ENCODE measurements around the gene RIC3.

RIC3 gene

GRCh38 chr11:8186429-8186828 lies 17.6 kb upstream of the RIC3 start:
- H3K4me3 ChIP-seq (ENCODE audit: low read depth, low read length) = no peak overlapping the region
- TF ChIP-seq MAX (IDR thresholded peaks at IDR 0.05; ENCODE audit: low read depth, low read length) = no peak
- no peak for TF ChIP-seq MYC (IDR thresholded peaks at IDR 0.05; ENCODE audit: low read depth, low read length)
- TF ChIP-seq CTCF (IDR thresholded peaks at IDR 0.05; ENCODE audit: low read depth, low read length) = no peak
- TF ChIP-seq POLR2A (IDR thresholded peaks at IDR 0.05; ENCODE audit: extremely low read depth, insufficient read length) = no peak

GRCh38 chr11:8183111-8183510 lies 14.3 kb upstream of the RIC3 start:
- H3K4me3 ChIP-seq (ENCODE audit: low read depth, low read length) = no peak overlapping the region
- DNase-seq (ENCODE audit: low read depth) = no peak
- TF ChIP-seq CTCF (IDR thresholded peaks at IDR 0.05; ENCODE audit: low read depth, low read length) (no peak), MAX (IDR thresholded peaks at IDR 0.05; ENCODE audit: low read depth, low read length) (no peak), POLR2A (IDR thresholded peaks at IDR 0.05; ENCODE audit: extremely low read depth, insufficient read length) (no peak), MYC (IDR thresholded peaks at IDR 0.05; ENCODE audit: low read depth, low read length) (no peak)

More at GRCh38 chr11:8186429-8186828, 17.6 kb upstream of the RIC3 start:
- no peak for DNase-seq (ENCODE audit: low read depth)

DNA sequence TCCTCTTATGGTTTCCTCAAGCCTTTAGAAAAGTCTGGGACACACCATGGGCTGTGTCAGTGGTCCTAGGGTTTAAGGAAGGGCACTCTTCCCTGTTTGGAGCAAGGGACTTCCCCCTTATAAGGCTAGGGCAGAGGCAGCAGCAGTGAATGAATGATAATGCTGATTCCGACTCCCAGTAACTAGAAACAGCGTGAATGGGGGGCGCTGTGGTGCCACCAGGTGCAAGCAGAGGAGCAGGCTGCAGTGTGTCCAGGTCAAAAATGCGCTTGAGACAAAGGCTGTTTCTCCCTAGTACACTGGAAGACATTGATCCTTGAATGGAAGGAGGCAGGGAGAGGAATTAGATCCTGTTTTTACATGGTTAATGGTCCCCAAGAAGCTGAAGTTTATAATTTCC lies 11.6 kb upstream of the RIC3 start:
- DNase-seq (ENCODE audit: low read depth) = no peak
- TF ChIP-seq POLR2A (IDR thresholded peaks at IDR 0.05; ENCODE audit: extremely low read depth, insufficient read length) (no peak), CTCF (IDR thresholded peaks at IDR 0.05; ENCODE audit: low read depth, low read length) (no peak), MYC (IDR thresholded peaks at IDR 0.05; ENCODE audit: low read depth, low read length) (no peak), MAX (IDR thresholded peaks at IDR 0.05; ENCODE audit: low read depth, low read length) (no peak)
- no peak overlapping the region for H3K4me3 ChIP-seq (ENCODE audit: low read depth, low read length)

GRCh38 chr11:8178297-8178696 lies 9.5 kb upstream of the RIC3 start:
- TF ChIP-seq MYC (IDR thresholded peaks at IDR 0.05; ENCODE audit: low read depth, low read length) = no peak
- TF ChIP-seq POLR2A (IDR thresholded peaks at IDR 0.05; ENCODE audit: extremely low read depth, insufficient read length) = no peak
- TF ChIP-seq CTCF (IDR thresholded peaks at IDR 0.05; ENCODE audit: low read depth, low read length) = no peak
- TF ChIP-seq MAX (IDR thresholded peaks at IDR 0.05; ENCODE audit: low read depth, low read length) = no peak
- no peak for DNase-seq (ENCODE audit: low read depth)
- no peak overlapping the region for H3K4me3 ChIP-seq (ENCODE audit: low read depth, low read length)

GRCh38 chr11:8177136-8177535 lies 8.3 kb upstream of the RIC3 start:
- DNase-seq (ENCODE audit: low read depth) = no peak
- no peak overlapping the region for H3K4me3 ChIP-seq (ENCODE audit: low read depth, low read length)
- TF ChIP-seq POLR2A (IDR thresholded peaks at IDR 0.05; ENCODE audit: extremely low read depth, insufficient read length) (no peak), CTCF (IDR thresholded peaks at IDR 0.05; ENCODE audit: low read depth, low read length) (no peak), MAX (IDR thresholded peaks at IDR 0.05; ENCODE audit: low read depth, low read length) (no peak), MYC (IDR thresholded peaks at IDR 0.05; ENCODE audit: low read depth, low read length) (no peak)

DNA sequence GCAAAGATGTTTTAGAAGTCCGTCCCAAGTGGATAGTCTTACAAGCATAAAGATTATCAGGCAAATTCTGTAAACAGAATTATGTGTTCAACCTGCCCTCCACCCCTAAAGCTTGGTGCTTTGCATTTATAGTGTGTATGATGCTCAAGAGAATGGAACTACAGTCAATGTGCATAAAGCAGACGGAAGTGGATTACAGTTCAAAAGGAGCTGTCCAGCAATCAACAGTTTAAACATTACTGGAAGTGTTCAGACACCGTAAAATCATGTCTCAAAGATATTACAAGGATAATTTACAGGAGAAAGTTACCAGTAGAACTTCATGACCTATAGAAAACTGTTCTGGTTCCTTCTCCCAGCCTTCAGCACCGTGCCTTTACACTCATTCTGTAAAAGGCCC lies 1.0 kb downstream of the RIC3 start:
- no peak for TF ChIP-seq MAX (IDR thresholded peaks at IDR 0.05; ENCODE audit: low read depth, low read length)
- TF ChIP-seq POLR2A (IDR thresholded peaks at IDR 0.05; ENCODE audit: extremely low read depth, insufficient read length) = no peak
- no peak for TF ChIP-seq MYC (IDR thresholded peaks at IDR 0.05; ENCODE audit: low read depth, low read length)
- no peak for TF ChIP-seq CTCF (IDR thresholded peaks at IDR 0.05; ENCODE audit: low read depth, low read length)
- DNase-seq (ENCODE audit: low read depth) = peak; percentile 3
- no peak overlapping the region for H3K4me3 ChIP-seq (ENCODE audit: low read depth, low read length)

Measured in NB4 (cell line).